ENCODE measurements around the gene LRCH4. TPM values are rescaled to one million over a fixed set of nuclear protein-coding genes. Genes with fewer than 3 reads are reported as not detected.

The LRCH4 gene
- total RNA-seq, 1 experiment from 2014 or later, result 32.2 TPM

Other genes starting within 250 kb of the LRCH4 start
- 15.6 and 24.5 TPM in 2 replicates for gene PILRB, start 228.0 kb downstream of the LRCH4 start, total RNA-seq (2014; rRNA removed; shearing (Covaris generic))
- gene PILRA, start 212.6 kb downstream of the LRCH4 start, total RNA-seq (2014; rRNA removed; shearing (Covaris generic)), result 0.69 TPM in 1 of 2 replicates, not detected in the other
- gene ZCWPW1, start 157.4 kb downstream of the LRCH4 start, total RNA-seq (2014; rRNA removed; shearing (Covaris generic)), result 1.5 and 5.2 TPM in 2 replicates
- 65.9 and 79.5 TPM in 2 replicates for gene MEPCE, start 156.3 kb downstream of the LRCH4 start, total RNA-seq (2014; rRNA removed; shearing (Covaris generic))
- gene PPP1R35, start 149.6 kb downstream of the LRCH4 start, total RNA-seq (2014; rRNA removed; shearing (Covaris generic)), result 70.3 and 92.8 TPM in 2 replicates
- 1.6 TPM in 1 of 2 replicates, not detected in the other for gene SPACDR, start 121.9 kb downstream of the LRCH4 start, total RNA-seq (2014; rRNA removed; shearing (Covaris generic))
- gene TSC22D4, start 106.9 kb downstream of the LRCH4 start, total RNA-seq (2014; rRNA removed; shearing (Covaris generic)), result 36.6 and 47.4 TPM in 2 replicates
- gene NYAP1, start 102.2 kb downstream of the LRCH4 start, total RNA-seq (2014; rRNA removed; shearing (Covaris generic)), result 0.06 TPM in 1 of 2 replicates, not detected in the other
- 16.9 and 19.1 TPM in 2 replicates for gene AGFG2, start 46.9 kb downstream of the LRCH4 start, total RNA-seq (2014; rRNA removed; shearing (Covaris generic))
- gene SAP25, start 12.2 kb downstream of the LRCH4 start, total RNA-seq (2014; rRNA removed; shearing (Covaris generic)), result 0.80 and 5.3 TPM in 2 replicates
- gene FBXO24, start 199 bp upstream of the LRCH4 start, total RNA-seq (2014; rRNA removed; shearing (Covaris generic)), result 0.17 TPM in 1 of 2 replicates, not detected in the other
- 21.3 and 32.9 TPM in 2 replicates for gene PCOLCE, start 16.2 kb upstream of the LRCH4 start, total RNA-seq (2014; rRNA removed; shearing (Covaris generic))
- gene MOSPD3, start 26.4 kb upstream of the LRCH4 start, total RNA-seq (2014; rRNA removed; shearing (Covaris generic)), result 9.7 and 11.3 TPM in 2 replicates
- gene TFR2, start 55.4 kb upstream of the LRCH4 start, total RNA-seq (2014; rRNA removed; shearing (Covaris generic)), result 2.4 and 4.6 TPM in 2 replicates
- not detected in 2 replicates for gene ACTL6B, start 70.3 kb upstream of the LRCH4 start, total RNA-seq (2014; rRNA removed; shearing (Covaris generic))
- 58.9 and 77.1 TPM in 2 replicates for gene GNB2, start 87.6 kb upstream of the LRCH4 start, total RNA-seq (2014; rRNA removed; shearing (Covaris generic))
- gene GIGYF1, start 108.1 kb upstream of the LRCH4 start, total RNA-seq (2014; rRNA removed; shearing (Covaris generic)), result 12.0 and 27.3 TPM in 2 replicates
- 146 and 197 TPM in 2 replicates for gene POP7, start 120.0 kb upstream of the LRCH4 start, total RNA-seq (2014; rRNA removed; shearing (Covaris generic))
- gene EPO, start 134.3 kb upstream of the LRCH4 start, total RNA-seq (2014; rRNA removed; shearing (Covaris generic)), result not detected in 2 replicates
- not detected in 2 replicates for gene ZAN, start 147.5 kb upstream of the LRCH4 start, total RNA-seq (2014; rRNA removed; shearing (Covaris generic))
- 57.5 and 62.5 TPM in 2 replicates for gene EPHB4, start 241.4 kb upstream of the LRCH4 start, total RNA-seq (2014; rRNA removed; shearing (Covaris generic))